Activated CD4-positive, CD25-positive, alpha-beta regulatory T cell treated with anti-CD3 and anti-CD28 coated beads, Interleukin-2, amount 50 U/mL, for 72 hours (primary cell): ENCODE data around the gene ADA.
"Not testable (repeated sequence)": the region's sequence is repeated elsewhere in the genome, so short reads cannot be mapped to it uniquely, and the experiment has no call there.

Experiments used
- DNase-seq: peaks from one replicate; pipeline ENCODE4 v3.0.0; 2021

Gene ADA

DNA sequence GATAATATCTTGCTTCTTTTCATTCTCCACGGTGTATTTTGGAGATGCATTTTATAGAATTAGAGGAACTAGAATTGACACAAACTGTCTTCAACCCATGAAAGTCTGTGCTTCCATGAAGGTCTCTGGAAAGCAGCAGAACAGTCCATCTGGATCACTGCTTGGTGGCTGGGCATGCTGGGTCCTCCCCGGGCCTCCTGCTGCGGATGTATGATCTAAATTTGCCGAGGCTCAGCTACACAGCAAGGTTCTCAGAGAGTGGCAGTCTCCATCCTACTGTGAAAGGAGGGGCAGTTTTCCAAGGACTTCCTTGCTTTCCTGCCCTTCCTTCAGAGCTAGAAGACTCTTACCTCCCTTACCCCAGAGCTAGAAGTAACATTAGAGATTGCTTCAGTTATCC is 54.0 kb downstream of the ADA start:
- DNase-seq, result no peak

DNA sequence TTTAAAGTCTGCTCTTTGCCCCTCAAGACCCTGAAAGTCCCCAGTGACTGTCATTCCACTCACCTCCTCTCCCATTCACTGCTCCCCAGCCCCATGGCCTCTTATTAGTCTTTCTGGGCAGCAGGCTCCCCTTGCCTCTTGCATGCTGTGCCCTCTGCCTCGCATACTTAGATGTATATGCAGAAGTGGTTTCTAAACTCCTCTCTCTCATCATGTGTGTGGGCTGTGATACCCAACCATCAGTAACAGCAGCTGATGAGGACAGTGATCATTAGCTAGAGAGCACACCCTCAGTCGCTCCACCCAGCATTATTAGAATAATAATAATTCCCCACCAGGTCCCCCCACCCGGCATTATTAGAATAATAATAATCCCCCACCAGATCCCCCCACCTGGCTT is 54.6 kb downstream of the ADA start:
- no peak for DNase-seq

DNA sequence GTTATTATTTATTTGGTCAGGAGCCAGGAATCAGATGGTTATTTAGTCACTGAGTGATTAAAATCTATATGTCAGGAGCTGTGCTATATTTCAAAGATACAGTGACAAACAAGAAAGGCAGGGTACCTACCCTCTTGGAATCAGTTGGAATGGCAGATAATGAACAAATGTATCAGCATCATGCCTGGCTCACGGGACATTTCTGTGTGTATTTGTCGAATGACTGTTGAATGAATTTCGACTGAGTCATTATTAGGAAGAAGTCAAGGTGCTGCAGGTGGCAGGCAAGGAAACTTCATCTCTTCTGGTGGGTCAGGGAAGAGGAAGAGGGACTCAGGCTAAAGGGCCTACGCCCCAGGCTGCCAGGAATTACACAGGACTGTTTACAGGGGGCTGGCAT is 55.5 kb downstream of the ADA start:
- no peak for DNase-seq

DNA sequence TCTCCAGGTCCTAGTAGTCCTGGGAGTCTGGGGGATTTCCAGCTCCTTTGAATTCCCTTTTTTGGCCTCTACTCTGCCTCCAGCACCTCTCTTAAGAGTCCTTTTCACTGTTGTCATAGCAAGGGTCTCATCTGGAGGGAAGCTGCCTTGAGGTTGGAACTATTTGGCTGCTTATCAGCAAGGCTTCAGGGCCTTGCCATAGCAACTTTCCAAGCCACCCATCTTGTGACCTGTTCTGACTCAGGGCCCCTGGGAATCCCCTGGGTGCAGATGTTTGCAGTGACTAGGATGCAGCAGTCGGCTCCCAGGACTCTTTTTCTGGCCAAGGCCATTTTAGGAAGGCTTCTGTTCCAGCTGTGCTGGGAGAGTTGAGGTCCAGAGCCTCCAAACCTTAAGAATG is 56.8 kb downstream of the ADA start:
- no peak for DNase-seq

DNA sequence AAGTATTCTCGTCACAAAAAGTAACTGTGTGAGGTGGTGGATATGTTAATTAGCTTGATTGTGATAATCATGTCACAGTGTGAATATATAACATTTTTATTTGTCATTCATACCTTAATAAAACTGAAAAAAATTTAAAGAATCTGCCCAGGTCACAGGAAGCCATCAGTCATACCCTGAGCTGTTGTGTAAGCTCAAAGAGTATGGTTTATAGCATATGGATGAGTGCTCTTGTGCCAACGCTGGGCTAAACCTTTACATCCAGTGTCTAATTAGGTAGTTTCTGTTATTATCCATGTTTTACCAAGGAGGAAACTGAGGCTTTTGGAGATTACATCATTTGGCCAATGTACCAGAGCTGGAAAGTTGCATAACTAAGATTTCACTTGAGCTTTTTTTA is 57.7 kb downstream of the ADA start:
- DNase-seq, result no peak

DNA sequence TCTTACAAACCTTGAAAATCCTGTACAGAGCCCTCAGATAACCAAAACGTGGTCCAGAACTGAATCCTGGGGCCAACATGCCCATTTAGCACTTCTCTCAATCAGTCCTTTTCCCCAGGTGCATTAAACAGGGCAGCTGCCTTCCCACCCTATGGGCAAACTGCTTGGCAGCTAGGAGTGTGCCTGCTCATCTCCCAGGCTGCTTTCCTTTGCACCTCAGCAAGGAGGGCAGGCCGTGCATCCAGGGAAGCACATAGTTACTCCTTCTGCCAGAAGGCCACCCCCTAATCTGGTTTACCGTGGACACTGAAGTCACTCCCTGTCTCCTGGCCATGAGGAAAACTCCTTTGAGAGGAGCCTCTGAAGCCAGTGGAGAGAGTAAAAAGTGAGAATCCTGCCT is 59.1 kb downstream of the ADA start:
- DNase-seq, result no peak

DNA sequence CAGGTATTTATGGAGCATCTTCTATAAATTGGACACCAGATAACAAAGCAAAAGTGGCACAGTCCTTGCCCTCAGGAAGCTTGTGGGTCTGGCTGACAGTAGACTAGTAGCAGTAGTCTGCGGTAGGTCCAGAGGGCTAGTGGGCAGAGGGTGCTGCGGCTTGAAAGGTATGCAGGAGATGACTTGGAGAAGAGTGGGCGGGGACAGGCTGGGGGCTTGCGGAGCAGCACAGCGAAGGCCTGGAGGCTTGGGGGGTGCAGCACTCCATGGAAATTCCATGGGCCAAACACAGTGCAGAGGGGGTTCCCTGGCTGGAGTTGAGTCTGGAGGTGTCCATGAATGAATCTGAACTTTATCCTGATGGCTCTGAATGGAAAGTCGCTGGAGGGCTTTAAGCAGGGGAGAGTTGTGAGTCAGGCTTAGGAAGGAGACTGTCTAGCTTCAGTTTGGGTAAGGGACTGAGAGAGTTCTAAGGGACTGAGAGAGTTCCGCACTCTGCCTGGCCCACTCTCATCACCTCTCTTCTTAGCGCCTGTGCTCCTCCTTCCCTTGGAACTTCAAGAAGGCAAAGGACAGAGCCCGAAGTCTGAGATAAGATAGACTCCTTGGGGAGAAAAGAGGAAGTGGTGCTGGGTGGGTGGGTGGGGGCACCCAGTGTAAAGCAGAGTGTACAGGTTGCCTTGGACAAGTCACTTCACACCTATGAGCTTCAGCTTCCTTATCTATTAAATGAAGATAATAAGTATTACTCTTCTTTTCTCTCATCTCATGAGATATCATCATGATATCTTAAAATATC is 60.3 kb downstream of the ADA start:
- no peak for DNase-seq

DNA sequence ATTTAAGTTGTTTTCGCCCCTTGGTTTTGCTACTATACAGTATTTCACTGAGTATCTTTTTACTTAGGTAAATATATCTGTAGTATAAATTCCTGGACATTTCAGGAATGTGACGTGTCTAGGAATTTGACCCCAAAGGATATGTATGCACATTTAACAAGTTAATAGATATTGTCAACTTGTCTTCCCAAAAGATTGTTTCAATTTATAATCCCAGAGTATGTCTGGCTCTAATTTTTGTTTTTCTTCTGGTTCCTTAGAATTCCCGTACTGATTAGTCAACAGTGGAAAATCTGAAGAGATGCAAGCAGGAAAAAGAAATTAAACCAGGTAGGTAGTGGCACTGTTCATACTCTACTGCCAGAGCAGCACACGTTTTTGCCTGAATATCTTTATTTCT is 62.0 kb downstream of the ADA start:
- DNase-seq, result no peak

DNA sequence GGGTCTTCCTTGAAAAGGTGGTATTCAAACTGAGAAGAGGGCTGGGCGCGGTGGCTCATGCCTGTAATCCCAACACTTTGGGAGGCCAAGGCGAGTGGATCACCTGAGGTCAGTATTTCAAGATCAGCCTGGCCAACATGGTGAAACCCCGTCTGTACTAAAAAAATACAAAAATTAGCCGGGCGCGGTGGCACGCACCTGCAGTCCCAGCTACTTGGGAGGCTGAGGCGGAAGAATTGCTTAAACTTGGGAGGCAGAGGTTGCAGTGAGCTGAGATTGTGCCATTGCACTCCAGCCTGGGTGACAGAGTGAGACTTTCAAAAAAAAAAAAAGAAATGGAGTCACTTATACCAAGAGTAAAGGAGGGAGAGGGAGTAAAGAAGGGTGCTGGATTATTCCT is 63.2 kb downstream of the ADA start:
- not testable (repeated sequence) for DNase-seq

DNA sequence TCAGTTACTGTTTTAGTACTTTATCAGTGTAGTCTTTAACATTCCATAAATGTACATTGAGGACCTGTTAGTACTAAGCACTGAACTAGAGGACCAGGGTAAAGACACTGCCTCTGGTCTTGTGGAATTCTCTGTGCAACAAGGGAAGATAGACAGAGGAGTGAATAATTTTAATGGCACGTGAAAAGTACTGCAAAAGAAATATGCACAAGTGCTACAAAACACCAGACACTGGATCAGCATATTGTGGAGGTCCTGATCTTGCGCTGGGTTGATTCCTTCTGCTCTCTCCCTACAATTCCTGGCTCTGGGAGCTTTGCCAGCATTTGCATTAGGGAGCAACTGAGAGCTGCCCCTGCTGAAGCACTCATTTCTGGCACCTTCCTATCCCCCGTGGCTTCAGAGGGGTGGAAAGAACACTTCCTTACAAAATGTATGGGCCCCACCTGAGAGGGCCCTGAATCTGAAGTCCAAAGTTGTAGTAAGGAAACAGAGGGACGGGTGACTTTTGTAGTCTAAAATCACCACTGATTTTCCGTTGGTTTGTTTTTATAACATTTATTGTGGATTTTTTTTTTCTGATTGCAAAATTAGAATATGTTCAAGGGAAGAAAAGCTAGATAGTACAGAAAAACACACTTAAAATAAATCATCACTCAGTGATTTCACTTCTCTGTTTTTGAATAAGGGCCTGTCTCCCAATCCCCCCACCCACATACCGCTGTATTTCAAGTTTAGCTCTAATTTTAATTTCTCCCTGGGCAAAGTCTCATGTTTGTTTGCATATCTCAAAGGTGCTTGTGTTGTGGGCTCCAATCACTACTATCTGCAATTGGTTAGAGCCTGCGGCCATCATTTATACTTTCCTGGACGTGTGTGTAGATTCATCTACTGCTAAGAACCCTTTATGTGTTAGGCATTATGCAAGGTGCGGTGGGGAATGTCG is 64.2 kb downstream of the ADA start:
- no peak for DNase-seq

DNA sequence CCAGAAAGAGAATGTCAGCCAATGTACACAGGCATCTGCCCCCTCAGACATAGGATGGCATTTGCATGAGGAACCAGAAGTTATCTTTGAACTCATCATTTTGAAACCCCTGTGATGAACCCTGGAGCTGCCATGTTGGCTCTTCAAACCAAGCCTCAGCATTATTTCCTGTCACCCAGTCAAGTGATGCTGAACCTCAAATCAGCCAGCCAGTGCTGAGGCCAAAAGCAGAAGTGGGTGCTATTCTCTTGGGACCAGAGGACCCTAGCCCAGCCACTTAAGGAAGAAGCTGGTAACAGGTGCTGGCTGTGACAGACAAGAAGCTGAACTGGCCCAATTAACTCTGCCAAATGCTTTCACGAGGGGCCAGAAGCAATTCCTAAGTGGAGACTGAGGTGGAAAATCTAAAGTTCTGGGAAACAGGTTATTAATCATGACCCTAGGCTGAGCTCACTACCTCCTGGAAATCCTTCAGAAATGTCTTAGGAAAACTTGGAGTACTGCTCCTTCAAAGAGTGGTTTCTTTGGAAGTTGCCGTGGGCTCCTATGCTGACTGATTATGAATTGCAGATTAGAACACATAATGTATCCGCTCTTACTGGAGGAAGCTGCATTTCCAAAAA is 65.1 kb downstream of the ADA start:
- DNase-seq, result no peak

DNA sequence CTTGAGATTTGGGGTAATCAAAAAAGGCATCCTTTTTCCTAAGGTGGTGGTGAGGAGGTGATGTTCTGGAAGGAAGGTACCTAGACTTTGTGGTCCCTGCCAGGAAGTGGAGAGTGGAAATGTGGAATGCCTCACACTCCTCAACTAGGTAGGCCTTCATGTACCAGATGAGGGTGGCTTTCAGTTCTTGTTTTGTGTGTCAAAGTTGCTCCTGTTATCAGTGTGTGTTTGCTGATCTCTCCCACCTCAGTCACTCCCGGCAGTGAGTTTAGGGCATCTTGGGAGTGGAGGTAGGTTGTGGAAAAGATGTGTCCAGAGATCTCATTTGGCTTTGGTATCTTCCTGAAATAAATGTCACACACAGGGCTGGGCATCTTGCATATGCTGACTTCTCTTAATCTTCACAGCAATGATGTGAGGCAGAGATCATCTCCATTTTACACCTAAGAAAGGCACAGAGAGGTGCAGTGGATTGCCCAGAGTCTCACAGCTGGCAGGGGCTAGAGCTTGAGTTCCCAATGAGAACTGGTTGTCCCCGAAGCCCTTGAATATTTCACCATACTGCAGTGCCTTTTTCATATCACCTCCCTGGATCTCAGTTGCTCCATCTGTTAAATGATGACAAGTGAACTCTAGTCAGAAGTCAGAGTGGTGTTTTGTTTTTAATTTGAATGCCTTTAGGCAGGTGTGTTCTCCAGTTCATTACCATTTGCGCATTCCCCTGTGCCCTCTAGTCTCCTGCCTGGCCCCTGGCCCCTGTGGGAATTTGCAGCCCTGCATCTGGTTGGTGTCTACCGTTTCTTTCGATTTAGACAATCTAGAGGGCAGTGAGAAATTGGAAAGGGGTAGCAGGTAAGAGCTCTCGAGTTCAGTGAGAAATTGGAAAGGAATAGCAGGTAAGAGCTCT is 66.2 kb downstream of the ADA start:
- DNase-seq, result no peak

DNA sequence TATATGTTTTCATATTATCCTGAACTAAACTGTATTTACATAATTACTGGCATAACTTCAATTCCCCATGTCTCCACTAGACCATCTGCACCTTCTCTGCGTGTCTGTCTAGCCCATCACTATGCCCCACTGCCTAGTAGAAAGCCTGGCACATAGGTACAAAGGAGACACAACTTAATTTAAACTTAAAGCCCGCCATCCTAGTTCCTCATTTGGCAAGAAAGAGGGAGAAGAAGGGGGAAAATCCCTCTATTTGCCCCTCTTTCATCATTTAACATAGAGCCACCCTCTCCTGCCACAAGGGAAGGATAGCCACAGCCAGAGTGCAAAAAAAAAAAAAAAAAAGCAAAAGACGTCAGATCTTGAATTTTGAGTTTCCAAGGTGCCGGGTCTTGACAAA is 67.3 kb downstream of the ADA start:
- DNase-seq, result no peak

DNA sequence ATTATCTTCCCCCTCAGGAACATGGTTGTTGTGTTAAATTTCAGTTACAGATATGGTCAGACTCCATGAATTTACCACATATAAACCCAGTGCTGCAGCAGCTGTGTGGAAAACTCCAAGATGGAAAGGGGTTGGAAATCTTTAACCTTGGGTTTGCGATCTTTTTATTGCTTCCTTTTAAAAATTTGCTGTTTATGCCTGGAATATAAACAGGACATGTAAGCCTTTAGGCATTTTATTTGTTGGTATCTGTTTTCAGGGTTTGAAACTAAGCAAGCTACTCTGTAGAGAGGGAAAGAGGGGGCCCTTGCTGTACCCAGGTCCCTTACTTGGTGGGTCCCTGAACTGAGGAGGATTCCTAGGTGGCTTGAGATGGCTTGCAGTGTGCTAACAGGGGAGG is 68.3 kb downstream of the ADA start:
- no peak for DNase-seq

DNA sequence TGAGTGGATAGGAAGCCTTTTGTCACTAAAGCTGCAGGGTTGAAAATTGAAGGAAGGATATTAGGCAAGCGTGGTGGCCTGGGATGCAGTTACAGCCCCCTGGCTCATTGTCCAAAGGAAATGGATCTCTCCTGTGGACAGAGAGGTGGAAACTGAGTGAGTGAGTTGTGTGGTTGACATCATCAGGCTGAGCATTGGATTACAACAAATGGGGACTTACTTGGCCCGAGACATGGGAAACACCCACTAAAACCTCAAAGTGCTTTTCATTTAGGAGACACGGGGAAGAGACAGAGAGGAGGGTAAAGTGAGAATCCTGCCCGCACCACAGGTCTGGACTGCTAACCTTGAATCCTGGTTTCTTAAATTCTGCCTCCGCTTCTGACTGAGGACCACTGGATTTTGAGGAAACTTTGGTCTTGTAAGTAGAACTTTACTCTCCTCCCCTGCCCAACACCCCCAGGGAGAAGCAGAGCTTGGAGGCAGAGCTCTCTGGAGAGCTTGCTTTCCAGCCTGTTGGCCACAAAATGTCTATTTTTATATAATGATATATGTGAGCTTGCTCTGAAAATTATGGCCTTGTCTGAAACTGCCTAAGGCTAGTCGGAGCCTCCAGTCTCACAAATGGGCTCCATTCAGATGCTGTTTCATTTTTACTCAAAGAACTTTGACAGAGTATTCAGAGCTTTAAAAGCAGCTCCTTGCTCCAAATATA is 69.0 kb downstream of the ADA start, which contains the start of gene PKIG:
Gene PKIG (plus strand): TSS at position 269 of the 715 bp plus-strand sequence. CDS start 31,978 bp downstream, outside the sequence.
- no peak for DNase-seq

DNA sequence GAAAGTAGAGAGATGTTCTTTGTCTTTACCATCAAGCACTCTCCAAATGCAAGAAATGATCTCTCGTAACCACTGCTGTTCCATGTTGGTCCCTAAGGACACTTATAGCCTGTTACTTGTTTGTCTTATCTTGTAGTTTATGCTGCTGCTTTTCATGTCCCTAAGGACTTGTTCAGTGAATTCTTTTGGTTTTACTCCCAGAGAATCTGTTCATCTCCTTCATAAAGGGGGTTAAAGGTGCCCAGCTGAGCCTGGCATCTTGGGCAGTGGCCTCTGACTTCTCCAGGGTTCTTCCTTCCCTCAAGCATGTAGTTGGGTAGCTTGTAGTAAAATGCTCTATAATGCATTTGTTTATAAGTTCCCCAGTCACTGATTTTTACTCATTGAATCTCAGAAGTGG is 70.0 kb downstream of the ADA start:
- no peak for DNase-seq

DNA sequence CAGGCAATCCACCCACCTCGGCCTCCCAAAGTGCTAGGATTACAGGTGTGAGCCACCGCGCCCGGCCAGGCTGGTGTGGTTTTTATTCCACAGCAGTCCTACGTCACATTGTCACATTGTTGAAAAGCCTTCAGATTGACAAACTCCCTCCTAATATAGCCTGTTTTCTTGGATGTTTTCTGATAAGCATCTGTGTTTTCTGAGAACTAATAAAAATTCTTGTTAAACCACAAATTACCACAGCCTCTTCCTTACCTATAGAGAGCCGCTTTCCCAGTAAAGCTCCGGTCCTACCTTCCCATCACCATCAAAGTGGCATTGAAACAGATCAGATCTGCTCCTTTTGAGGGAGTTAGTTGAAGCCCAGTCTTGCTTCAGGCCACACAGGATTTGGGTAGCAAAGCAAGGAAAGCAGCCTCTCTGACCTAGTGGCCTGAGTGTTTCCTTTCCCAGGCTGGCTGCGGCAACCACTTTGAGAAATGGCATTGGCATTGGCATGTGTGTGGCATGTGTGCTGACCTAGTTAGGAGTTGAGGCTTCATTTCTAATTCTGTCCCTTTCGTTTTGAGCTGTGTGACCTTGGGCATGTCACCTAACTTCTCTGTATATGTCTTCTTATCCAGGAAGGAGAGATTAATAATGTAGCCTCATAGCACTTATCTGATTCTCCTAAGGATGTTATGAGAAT is 70.8 kb downstream of the ADA start:
- no peak for DNase-seq

DNA sequence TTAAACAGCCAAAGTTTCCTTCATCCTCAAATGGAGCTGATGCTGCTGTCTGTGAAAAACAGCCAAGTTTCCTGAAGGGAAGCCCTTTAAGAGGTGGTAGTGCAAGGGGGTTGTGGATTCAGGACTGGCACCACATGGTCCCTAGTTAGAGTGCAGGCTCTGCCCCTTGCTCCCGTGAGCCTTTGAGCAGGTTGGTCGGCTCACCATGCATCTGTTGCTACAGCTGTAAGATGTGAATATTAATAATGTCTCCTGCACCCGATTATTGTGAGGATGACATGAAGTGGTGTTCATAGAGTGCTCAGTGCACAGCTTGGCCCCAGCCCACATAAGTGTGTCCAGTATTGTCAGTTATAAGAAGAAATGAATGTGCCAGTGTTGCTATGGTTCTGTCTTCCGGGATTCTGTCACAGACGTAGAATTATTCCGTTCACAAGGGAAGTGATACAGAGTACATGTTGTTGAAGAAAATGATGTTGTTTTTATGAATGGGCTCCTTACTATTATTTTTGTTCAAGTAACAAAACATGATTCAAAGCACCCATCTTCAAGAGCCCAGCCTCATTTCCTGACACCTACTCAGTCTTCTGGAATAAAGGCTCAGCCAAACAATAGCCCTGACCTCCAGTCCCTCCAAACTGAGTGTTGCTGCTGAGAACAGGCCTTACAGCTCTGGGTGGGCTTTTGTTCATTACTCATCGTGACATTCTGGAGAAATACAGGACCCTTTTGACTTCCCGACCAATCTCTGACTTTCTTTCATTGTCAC is 72.0 kb downstream of the ADA start:
- no peak for DNase-seq

DNA sequence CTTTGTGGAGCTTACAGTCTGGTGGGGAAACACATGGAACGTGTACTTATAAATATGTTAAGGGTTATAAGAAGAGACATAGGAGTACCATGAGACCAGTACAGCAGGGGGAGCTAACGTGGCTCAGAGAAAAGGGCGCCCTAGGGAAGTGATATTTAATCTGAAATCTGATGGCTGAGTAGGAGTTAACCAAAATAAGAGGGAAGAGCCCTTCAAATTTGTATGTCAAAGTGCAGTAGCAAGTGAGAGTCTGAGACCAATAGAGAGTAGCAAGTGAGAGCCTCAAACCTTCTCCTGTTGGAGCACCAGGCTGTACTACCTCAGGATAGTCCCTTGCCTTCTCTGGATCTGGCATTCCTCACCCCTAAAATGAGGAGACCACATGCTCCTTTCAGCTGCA is 75.2 kb downstream of the ADA start:
- no peak for DNase-seq

DNA sequence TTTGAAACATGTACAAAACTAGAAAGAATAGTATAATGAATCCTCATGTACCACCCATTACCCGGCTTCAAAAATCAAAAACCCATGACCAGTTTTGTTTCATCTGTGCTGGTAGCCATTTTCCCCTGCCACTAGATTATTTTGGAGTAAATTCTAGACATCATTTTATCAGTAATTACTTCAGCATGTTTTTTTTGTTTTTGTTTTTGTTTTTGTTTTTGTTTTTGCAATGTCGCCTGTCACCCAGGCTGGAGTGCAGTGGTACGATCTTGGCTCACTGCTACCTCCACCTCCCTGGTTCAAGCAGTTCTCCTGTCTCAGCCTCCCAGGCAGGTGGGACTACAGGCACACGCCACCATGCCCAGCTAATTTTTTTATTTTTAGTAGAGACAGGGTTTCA is 77.1 kb downstream of the ADA start:
- no peak for DNase-seq

DNA sequence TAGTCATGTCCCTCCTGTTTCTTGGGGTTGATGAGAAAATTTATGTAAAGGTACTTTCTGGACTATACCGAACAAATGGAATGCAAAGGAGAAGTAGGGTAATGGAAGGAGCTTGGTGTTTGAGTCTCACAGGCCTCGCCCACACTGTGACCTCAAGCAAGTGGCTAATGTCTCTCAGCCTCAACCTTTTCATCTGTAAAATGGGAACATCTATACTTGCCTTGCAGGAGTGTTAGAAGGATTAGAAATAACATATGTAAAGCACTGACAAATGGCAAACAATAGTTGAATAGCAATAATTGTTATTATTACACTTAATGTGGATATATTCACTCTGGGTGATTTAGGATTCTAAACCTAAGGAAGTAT is 78.0 kb downstream of the ADA start:
- no peak for DNase-seq
